DOHH2 (cell line): ENCODE data around the gene SOD1.

Experiments
- H3F3A ChIP-seq: fragments of 200-600 bp; sonication (generic), shearing (Covaris generic); 2 replicates; pipeline ENCODE4 v1.6.0; 2016; ENCODE audit warnings: antibody characterized with exemption, mild to moderate bottlenecking; ENCODE audit not compliant: control insufficient read depth, insufficient read depth
- H3K27ac ChIP-seq: fragments of 200-600 bp; sonication (generic); 2 replicates; pipeline ENCODE4 v1.5.1; 2014; ENCODE audit warnings: low read depth, mild to moderate bottlenecking, low read length, moderate library complexity
- H3K27me3 ChIP-seq: fragments of 200-600 bp; sonication (generic); 2 replicates; pipeline ENCODE4 v1.6.1; 2014; ENCODE audit warnings: mild to moderate bottlenecking, low read length, mixed read lengths; ENCODE audit not compliant: control insufficient read depth
- H3K36me3 ChIP-seq: fragments of 200-600 bp; sonication (generic); 2 replicates; pipeline ENCODE4 v1.6.1; 2014; ENCODE audit warnings: mild to moderate bottlenecking, low read length, moderate library complexity, mixed read lengths; ENCODE audit not compliant: control insufficient read depth
- H3K4me1 ChIP-seq: fragments of 200-600 bp; sonication (generic); 2 replicates; pipeline ENCODE4 v1.6.1; 2014; ENCODE audit warnings: mild to moderate bottlenecking, low read length, mixed read lengths; ENCODE audit not compliant: control insufficient read depth
- H3K4me2 ChIP-seq: fragments of 200-600 bp; sonication (generic); 2 replicates; pipeline ENCODE4 v1.6.0; 2014; ENCODE audit warnings: mild to moderate bottlenecking, low read length, moderate library complexity
- H3K4me3 ChIP-seq: fragments of 200-600 bp; sonication (generic); 2 replicates; pipeline ENCODE4 v1.5.1; 2014; ENCODE audit warnings: mild to moderate bottlenecking, low read length, mixed read lengths
- H3K79me2 ChIP-seq: fragments of 200-600 bp; sonication (generic); 2 replicates; pipeline ENCODE4 v1.6.1; 2014; ENCODE audit warnings: mild to moderate bottlenecking, low read length, mixed read lengths; ENCODE audit not compliant: control insufficient read depth
- H3K9me2 ChIP-seq: fragments of 200-600 bp; sonication (generic); replicated peaks from 2 replicates; pipeline ENCODE4 v1.6.1; 2014; ENCODE audit warnings: mild to moderate bottlenecking, low read length, mixed read lengths; ENCODE audit not compliant: control insufficient read depth
- H3K9me3 ChIP-seq: fragments of 200-600 bp; sonication (generic); 2 replicates; pipeline ENCODE4 v1.6.1; 2014; ENCODE audit warnings: antibody characterized with exemption, low read length, mixed read lengths; ENCODE audit not compliant: control insufficient read depth, insufficient read depth
- H4K20me1 ChIP-seq: fragments of 200-600 bp; sonication (generic); 2 replicates; pipeline ENCODE4 v1.6.0; 2014; ENCODE audit warnings: low read depth, mild to moderate bottlenecking, antibody characterized with exemption, low read length, moderate library complexity; ENCODE audit not compliant: control insufficient read depth, insufficient read depth
- EZH2phosphoT487 ChIP-seq: fragments of 200-600 bp; sonication (generic); IDR thresholded peaks from 2 replicates; pipeline ENCODE4 v1.6.1; 2017; ENCODE audit warnings: borderline replicate concordance, mild to moderate bottlenecking, antibody characterized with exemption, low read length, moderate library complexity, mixed read lengths
- TF ChIP-seq, protein P1 (sequence below): fragments of 200-600 bp; sonication (generic); IDR thresholded peaks from one replicate; pipeline ENCODE4 v1.5.1; 2014; ENCODE audit warnings: antibody characterized with exemption, mild to moderate bottlenecking, low read depth, low read length; ENCODE audit not compliant: poor library complexity, severe bottlenecking

SOD1 gene

DNA sequence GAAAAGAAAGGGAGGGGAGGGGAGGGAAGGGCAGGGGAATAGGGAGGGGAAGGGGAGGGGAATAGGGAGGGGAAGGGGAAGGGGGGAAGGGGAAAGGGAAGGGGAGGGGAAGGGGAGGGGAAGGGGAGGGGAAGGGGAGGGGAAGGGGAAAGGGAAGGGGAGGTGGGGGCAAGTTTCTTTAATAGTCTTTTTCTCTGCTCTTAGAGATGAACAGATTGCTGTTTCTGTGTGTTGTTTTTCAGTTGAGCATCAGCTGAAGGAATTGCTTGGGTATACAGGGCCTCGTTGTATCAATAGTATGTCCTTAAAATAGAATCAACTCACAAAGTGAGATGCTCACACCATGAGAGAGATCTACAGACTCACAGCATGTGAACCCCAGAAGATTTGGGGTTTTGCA lies 44.8 kb upstream of the SOD1 start:
- Histone ChIP-seq H3F3A (no peaks in the 10 kb centered on the region), H3K79me2 (no peaks in the 10 kb centered on the region), H3K4me3 (no peak overlapping the region), H3K27ac (no peak overlapping the region), H3K27me3 (no peaks in the 10 kb centered on the region), H4K20me1 (no peaks in the 10 kb centered on the region), H3K36me3 (no peaks in the 10 kb centered on the region), H3K9me3 (peaks cover 8% of the 10 kb centered on the region; the same call in 1 of the 2 replicates), H3K4me1 (no peaks in the 10 kb centered on the region), H3K4me2 (no peak overlapping the region), H3K9me2 (no peaks in the 10 kb centered on the region)
- TF ChIP-seq, protein P1, sequence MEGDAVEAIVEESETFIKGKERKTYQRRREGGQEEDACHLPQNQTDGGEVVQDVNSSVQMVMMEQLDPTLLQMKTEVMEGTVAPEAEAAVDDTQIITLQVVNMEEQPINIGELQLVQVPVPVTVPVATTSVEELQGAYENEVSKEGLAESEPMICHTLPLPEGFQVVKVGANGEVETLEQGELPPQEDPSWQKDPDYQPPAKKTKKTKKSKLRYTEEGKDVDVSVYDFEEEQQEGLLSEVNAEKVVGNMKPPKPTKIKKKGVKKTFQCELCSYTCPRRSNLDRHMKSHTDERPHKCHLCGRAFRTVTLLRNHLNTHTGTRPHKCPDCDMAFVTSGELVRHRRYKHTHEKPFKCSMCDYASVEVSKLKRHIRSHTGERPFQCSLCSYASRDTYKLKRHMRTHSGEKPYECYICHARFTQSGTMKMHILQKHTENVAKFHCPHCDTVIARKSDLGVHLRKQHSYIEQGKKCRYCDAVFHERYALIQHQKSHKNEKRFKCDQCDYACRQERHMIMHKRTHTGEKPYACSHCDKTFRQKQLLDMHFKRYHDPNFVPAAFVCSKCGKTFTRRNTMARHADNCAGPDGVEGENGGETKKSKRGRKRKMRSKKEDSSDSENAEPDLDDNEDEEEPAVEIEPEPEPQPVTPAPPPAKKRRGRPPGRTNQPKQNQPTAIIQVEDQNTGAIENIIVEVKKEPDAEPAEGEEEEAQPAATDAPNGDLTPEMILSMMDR: no peak
- TF ChIP-seq EZH2phosphoT487: no peak

DNA sequence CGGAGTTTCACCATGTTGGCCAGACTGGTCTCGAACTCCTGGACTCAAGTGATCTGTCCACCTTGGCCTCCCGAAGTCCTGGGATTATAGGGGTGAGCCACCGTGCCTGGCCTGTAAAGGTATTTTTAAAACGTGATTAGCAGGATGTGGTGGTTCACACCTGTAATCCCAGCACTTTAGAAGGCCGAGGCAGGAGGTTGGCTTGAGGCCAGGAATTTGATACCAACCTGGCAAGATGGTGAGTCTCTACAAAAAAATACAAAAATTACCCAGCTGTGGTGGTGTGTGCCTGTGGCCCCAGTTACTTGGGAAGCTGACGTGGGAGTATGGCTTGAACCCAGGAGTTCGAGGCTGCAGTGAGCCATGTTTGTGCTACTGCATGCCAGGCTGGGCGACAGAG lies 43.3 kb upstream of the SOD1 start:
- no peaks in the 10 kb centered on the region for H3K79me2 ChIP-seq
- no peaks in the 10 kb centered on the region for H3K36me3 ChIP-seq
- H3K27me3 ChIP-seq: no peaks in the 10 kb centered on the region
- H3K27ac ChIP-seq: no peak overlapping the region
- H3K4me3 ChIP-seq: no peak overlapping the region
- H3K4me1 ChIP-seq: no peaks in the 10 kb centered on the region
- TF ChIP-seq, protein P1: no peak
- no peak for TF ChIP-seq EZH2phosphoT487
- no peak overlapping the region for H3K4me2 ChIP-seq
- no peaks in the 10 kb centered on the region for H3K9me2 ChIP-seq
- H3K9me3 ChIP-seq: peaks cover 4% of the 10 kb centered on the region; the same call in 1 of the 2 replicates
- no peaks in the 10 kb centered on the region for H4K20me1 ChIP-seq
- no peaks in the 10 kb centered on the region for H3F3A ChIP-seq

DNA sequence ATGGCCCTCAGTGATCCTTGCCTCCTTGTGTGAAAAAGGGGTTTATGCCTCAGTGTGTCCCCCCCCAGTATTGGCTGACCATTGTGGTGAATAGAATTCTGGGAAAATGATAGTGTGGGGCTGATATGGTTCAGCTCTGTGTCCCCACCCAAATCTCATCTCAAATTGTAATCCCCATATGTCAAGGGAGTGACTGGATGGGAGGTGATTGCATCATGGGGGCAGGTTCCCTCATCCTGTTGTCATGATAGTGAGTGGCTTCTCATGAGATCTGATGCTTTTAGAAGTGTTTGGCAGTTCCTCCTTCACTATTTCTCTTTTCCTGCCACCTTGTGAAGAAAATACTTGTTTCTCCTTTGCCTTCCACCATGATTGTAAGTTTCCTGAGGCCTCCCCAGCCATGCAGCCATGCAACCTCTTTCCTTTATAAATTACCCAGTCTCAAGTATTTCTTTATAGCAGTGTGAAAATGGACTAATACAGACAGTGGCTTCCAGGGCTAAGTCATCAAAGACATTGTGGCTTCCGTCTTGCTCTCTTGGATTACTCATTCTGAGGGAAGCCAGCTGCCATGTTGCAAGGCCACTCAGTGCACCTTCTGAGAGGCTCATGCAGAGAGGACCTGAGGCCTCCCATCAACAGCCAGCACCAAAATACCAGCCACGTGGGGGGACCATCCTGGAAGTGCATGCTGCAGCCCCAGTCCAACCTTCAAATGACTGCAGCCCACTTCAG lies 40.6 kb upstream of the SOD1 start:
- no peak overlapping the region for H3K4me2 ChIP-seq
- no peaks in the 10 kb centered on the region for H3K36me3 ChIP-seq
- no peaks in the 10 kb centered on the region for H3K27me3 ChIP-seq
- H3K27ac ChIP-seq: no peak overlapping the region
- no peaks in the 10 kb centered on the region for H4K20me1 ChIP-seq
- no peaks in the 10 kb centered on the region for H3F3A ChIP-seq
- H3K9me2 ChIP-seq: no peaks in the 10 kb centered on the region
- TF ChIP-seq, protein P1: no peak
- no peaks in the 10 kb centered on the region for H3K79me2 ChIP-seq
- H3K9me3 ChIP-seq: no peaks in the 10 kb centered on the region
- H3K4me3 ChIP-seq: no peak overlapping the region
- H3K4me1 ChIP-seq: peaks cover 6% of the 10 kb centered on the region
